HEK293T (cell line): ENCODE results near the gene SLC37A2.
"Not testable (repeated sequence)": the region's sequence is repeated elsewhere in the genome, so short reads cannot be mapped to it uniquely, and the experiment has no call there.

Experiments
- ARNT ChIP-seq: fragments of 450-650 bp; IDR thresholded peaks from 2 replicates; pipeline ENCODE4 v1.6.1; 2017; ENCODE audit warnings: mild to moderate bottlenecking
- BHLHE40 ChIP-seq: fragments of 450-650 bp; IDR thresholded peaks from 2 replicates; pipeline ENCODE4 v1.6.1; 2016; ENCODE audit warnings: mild to moderate bottlenecking, moderate library complexity, borderline replicate concordance
- FOXA1 ChIP-seq: fragments of 450-650 bp; IDR thresholded peaks from 2 replicates; pipeline ENCODE4 v1.6.1; 2016; ENCODE audit warnings: mild to moderate bottlenecking
- NFRKB ChIP-seq: fragments of 450-650 bp; IDR thresholded peaks from 2 replicates; pipeline ENCODE4 v1.6.1; 2016; ENCODE audit warnings: mild to moderate bottlenecking, moderate library complexity
- SUZ12 ChIP-seq: fragments of 450-650 bp; IDR thresholded peaks from 2 replicates; pipeline ENCODE4 v1.6.1; 2016; ENCODE audit warnings: mild to moderate bottlenecking
- ZNF384 ChIP-seq: fragments of 450-650 bp; IDR thresholded peaks from 2 replicates; pipeline ENCODE4 v1.6.1; 2016

GRCh38 chr11:125089481-125089880, 26.4 kb downstream of the SLC37A2 start:
- TF ChIP-seq NFRKB, ARNT, BHLHE40, ZNF384, FOXA1, SUZ12: not testable (repeated sequence)
